Measurements from ENCODE around the gene DNMT3A.

GRCh38 chr2:25366629-25367028 is 24.9 kb upstream of the DNMT3A start:
- TF ChIP-seq CTCF (IDR thresholded peaks at IDR 0.05): no peak
- TF ChIP-seq POLR2A (IDR thresholded peaks at IDR 0.05): no peak
